Fibroblast of pulmonary artery (primary cell): ENCODE data around the gene KRTAP13-1.

Source experiments
- DNase-seq: peaks from one replicate; pipeline ENCODE4 v3.0.0-alpha.2; 2010; ENCODE audit warnings: low read depth
- H3K4me3 ChIP-seq: replicated peaks from 2 replicates; pipeline ENCODE4 v1.5.1; 2011; ENCODE audit warnings: low read depth, mild to moderate bottlenecking, control low read depth, low read length, moderate library complexity
- TF ChIP-seq, protein P1 (sequence below): IDR thresholded peaks from 2 replicates; pipeline ENCODE4 v1.5.1; 2011; ENCODE audit warnings: mild to moderate bottlenecking, control low read depth, low read length, inconsistent platforms; ENCODE audit errors: missing control alignments

The KRTAP13-1 gene

GRCh38 chr21:30426731-30427130 lies 30.9 kb downstream of the KRTAP13-1 start:
- TF ChIP-seq, protein P1, sequence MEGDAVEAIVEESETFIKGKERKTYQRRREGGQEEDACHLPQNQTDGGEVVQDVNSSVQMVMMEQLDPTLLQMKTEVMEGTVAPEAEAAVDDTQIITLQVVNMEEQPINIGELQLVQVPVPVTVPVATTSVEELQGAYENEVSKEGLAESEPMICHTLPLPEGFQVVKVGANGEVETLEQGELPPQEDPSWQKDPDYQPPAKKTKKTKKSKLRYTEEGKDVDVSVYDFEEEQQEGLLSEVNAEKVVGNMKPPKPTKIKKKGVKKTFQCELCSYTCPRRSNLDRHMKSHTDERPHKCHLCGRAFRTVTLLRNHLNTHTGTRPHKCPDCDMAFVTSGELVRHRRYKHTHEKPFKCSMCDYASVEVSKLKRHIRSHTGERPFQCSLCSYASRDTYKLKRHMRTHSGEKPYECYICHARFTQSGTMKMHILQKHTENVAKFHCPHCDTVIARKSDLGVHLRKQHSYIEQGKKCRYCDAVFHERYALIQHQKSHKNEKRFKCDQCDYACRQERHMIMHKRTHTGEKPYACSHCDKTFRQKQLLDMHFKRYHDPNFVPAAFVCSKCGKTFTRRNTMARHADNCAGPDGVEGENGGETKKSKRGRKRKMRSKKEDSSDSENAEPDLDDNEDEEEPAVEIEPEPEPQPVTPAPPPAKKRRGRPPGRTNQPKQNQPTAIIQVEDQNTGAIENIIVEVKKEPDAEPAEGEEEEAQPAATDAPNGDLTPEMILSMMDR = no peak
- no peak for DNase-seq
- H3K4me3 ChIP-seq = no peak overlapping the region

DNA sequence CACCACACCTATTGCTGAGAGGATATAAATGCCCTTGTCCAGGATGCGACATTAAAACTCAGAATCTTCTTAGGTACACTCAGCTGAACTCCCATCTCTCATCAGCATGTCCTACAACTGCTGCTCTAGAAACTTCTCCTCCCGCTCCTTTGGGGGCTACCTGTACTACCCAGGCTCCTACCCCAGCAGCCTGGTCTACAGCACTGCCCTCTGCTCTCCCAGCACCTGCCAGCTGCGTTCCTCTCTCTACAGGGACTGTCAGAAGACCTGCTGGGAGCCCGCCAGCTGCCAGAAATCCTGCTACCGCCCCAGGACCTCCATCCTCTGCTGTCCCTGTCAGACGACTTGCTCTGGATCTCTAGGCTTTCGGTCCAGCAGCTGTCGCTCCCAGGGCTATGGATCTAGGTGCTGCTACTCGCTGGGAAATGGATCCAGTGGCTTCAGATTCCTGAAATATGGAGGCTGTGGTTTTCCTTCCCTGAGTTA lies 34.4 kb downstream of the KRTAP13-1 start, which contains the start of gene KRTAP13-4:
Gene KRTAP13-4, plus strand, starts transcription at position 51 of the 486 bp plus-strand sequence. Its CDS starts 56 bp downstream, at position 107.
- no peak for DNase-seq
- H3K4me3 ChIP-seq = no peak within 1 kb of the TSS
- TF ChIP-seq, protein P1 = no peak

GRCh38 chr21:30434033-30434631 lies 38.3 kb downstream of the KRTAP13-1 start:
- peak; percentile 42 for DNase-seq
- TF ChIP-seq, protein P1 = peak; percentile 65
- no peak overlapping the region for H3K4me3 ChIP-seq

GRCh38 chr21:30437010-30437565 lies 41.3 kb downstream of the KRTAP13-1 start:
- TF ChIP-seq, protein P1 = no peak
- H3K4me3 ChIP-seq = no peak overlapping the region
- DNase-seq = no peak

DNA sequence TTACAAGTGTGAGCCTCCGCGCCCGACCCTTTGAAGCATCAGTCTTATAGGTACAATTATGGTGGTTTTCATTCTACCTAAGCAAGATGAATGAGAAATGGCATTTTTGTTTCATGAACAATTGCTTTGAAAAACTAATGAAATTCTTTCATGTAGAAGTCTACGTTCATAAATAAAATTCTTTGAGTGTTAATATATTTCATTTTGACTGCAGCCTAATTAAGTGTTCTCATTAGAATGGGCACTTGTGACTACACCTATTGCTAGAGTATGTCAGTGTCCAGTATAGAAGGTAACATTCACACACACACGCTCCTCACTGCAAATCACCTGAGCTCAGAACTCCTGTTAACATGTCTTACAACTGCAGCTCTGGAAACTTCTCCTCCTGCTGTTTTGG lies 44.1 kb downstream of the KRTAP13-1 start, which contains the start of gene KRTAP15-1:
Gene KRTAP15-1, plus strand, starts transcription at position 301 of the 400 bp plus-strand sequence. Its CDS starts 53 bp downstream, at position 354.
- no peak for DNase-seq
- TF ChIP-seq, protein P1 = no peak
- no peak within 1 kb of the TSS for H3K4me3 ChIP-seq

DNA sequence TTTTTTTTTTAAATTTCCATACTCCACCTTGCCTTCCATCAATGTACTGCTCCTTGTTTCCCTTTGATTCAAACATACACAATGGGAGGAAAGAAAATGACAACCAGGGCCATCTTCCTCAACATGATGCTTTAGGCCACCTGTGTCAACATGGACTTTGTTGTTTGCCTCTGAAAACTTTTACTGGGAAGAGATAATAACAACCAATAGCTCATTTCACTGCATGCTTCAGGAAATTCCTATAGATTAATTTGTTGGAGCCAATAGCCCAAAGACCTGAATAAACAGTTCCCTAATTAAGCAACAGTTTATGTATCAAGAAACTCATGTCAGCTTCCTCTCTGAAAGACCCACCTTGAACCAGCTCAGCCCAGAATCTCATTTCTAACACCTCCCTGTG lies 47.4 kb downstream of the KRTAP13-1 start:
- no peak overlapping the region for H3K4me3 ChIP-seq
- TF ChIP-seq, protein P1 = no peak
- DNase-seq = no peak

DNA sequence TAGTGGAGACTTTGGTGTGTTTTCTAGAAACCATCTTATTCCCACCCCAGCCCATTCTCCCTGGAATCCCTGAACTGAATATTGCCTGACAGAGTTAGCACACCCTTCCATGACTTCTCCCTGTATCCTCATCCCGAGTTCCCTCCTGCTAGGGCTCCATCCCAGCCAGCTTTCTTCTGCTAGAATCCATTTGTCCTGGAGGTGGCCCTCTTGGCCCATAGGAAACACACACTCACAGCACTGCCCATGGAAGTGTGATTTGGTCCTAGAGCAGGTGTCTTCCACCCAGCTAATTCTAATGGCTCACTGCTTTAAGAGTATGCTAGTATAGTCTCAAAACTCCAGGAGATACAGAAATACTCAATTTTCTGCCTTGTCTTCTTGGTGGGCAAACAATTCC lies 48.4 kb downstream of the KRTAP13-1 start:
- H3K4me3 ChIP-seq = no peak overlapping the region
- TF ChIP-seq, protein P1 = no peak
- no peak for DNase-seq
